Prostate gland (tissue), 2 donors: ENCODE measurements around the gene ADAMTS2.

Experiments used
- POLR2A ChIP-seq: fragments of 450-650 bp; IDR thresholded peaks from one replicate; pipeline ENCODE4 v1.6.1; 2016; ENCODE audit warnings: antibody characterized with exemption, mild to moderate bottlenecking
- TF ChIP-seq, protein P1 (sequence below), 4 experiments: fragments of 200-600 bp in 2 of 4; fragments of 450-650 bp in 2 of 4; sonication (generic) in 2 of 4; IDR thresholded peaks; 1 replicate in 3 of 4; 2 replicates in 1 of 4; pipeline ENCODE4 v1.5.1; 2016 to 2019; ENCODE audit warnings: antibody characterized with exemption in 4 of 4, mild to moderate bottlenecking in 2 of 4, moderate library complexity in 2 of 4

DNA sequence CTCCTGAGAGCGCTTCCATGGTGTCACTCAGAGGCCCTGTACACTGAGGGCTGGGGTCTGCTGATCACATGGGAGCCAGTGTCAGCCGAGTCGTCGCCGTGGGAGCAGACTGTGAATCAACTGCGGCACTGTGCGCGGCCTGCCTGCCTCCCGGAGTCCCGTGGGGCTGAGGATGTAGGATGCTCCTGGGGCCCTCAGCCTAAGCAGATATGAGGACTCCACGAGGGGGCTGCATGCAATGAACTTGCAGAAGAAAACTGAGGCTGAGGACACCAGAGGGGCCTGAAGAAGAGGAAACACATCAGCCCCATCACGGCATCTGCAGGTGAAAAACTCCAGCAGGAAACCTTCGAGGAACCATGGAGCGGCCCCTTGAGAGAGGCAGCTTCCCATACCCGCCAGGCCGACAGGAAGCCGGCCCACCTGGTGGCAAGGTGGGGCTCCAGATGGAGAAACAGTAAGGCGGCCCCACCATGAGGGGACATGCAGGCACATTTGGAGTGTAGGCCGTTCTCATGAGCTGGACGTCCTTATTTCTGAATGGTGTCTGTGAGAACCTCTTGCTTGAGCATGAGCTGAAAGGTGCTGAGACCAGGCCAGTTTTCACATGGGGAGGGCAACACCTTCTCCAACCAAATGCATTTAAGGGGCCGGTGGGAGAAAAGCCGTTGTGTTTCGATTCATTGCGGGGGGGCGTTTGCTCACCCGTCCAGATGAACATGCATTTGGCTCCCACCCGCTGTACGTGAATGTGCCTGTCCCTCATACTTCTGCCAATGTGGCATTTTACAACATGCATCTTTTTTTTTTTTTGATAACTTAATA is 35.2 kb upstream of the ADAMTS2 start:
- TF ChIP-seq, protein P1, sequence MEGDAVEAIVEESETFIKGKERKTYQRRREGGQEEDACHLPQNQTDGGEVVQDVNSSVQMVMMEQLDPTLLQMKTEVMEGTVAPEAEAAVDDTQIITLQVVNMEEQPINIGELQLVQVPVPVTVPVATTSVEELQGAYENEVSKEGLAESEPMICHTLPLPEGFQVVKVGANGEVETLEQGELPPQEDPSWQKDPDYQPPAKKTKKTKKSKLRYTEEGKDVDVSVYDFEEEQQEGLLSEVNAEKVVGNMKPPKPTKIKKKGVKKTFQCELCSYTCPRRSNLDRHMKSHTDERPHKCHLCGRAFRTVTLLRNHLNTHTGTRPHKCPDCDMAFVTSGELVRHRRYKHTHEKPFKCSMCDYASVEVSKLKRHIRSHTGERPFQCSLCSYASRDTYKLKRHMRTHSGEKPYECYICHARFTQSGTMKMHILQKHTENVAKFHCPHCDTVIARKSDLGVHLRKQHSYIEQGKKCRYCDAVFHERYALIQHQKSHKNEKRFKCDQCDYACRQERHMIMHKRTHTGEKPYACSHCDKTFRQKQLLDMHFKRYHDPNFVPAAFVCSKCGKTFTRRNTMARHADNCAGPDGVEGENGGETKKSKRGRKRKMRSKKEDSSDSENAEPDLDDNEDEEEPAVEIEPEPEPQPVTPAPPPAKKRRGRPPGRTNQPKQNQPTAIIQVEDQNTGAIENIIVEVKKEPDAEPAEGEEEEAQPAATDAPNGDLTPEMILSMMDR (IDR thresholded peaks at IDR 0.05), result no peak
- no peak for TF ChIP-seq POLR2A
